Activated T-helper 9 cell treated with anti-CD3 and anti-CD28 coated beads, Interleukin-2, amount 50 U/mL, for 16 hours (primary cell): Measurements from ENCODE around the gene RXFP1.
A peak's percentile ranks its signal among the peaks of the same experiment; 100 is the strongest.

Experiments used
- DNase-seq: peaks from one replicate; pipeline ENCODE4 v3.0.0-alpha.2; 2020; ENCODE audit warnings: low read depth

The RXFP1 gene

DNA sequence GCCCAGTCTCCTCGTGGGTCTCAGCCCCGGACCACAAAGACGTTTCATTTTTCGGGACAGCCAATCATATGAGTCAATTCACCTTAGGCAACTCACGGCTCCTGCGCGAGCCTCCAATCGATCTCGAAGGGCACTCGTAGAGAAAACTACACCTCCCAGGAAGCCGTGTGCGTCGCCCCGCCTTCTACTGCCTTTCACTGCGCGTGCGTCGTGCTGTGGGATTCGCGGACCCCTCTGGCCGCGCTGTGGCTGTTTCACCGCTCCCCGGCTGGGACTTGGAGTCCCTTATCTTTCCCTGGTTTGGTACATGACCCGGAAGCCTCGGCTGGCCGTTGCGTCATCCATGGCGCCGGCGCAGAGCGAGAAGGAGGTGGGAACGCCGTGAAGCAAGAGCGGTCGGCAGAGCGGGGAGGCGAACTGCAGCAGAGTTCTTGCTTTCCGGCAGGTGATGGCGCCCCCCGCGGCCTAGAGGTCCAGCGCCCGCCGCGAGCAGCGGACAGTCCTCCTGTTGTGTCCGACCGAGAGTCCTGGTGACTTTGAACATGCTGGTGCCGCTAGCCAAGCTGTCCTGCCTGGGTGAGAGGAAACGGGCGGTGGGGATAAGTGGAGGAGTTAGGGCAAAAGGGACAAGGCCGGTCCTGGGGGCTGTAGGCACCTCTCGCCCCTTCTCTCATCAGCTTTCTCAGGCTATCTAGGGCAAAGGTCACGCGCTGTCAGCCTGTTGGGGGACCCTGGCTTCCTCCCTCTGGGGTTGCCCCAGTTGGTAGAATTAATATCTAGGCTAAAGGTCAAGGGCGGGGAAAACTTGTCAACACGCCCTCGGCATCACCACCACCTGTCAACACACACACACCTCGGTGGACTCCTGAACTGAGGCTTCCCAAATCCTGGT is 150.5 kb downstream of the RXFP1 start, which contains the start of gene ETFDH:
TSS of gene ETFDH (plus strand) at position 382 of the 892 bp plus-strand sequence. CDS start at position 543, 161 bp downstream.
- DNase-seq = peak; percentile 98

DNA sequence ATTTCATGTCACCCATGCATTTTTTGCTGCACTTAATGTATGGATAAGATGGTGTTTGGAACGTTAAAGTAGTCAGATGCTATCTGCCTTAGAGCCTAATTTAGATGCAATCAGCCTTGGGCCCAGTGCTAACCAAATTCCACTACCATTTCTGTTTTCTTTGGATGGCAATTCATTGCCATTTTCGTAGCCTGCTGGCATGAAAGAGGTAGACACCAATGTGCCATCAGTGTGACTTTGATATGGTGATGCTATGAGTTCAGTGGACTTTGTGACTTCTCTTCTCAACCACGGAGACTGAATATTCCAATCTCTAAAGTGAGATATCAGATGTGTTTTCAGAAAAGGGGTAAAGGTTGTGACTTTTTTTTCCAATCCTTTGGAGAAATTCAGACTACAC is 152.0 kb downstream of the RXFP1 start:
- DNase-seq = no peak

DNA sequence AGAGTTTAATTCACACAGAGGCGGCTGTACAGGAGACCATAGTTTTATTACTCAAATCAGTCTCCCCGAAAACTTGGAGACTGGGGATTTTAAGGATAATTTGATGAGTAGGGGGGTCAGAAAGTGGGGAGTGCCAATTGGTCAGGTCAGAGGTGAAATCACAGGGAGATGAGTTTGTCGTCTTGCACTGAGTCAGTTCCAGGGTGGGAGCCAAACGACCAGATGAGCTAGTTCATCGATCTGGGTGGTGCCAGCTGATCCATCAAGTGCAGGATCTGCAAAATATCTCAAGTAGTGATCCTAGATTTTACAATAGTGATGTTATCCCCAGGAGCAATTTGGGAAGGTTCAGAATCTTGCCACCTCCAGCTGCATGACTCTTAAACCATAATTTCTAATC is 154.4 kb downstream of the RXFP1 start:
- no peak for DNase-seq

DNA sequence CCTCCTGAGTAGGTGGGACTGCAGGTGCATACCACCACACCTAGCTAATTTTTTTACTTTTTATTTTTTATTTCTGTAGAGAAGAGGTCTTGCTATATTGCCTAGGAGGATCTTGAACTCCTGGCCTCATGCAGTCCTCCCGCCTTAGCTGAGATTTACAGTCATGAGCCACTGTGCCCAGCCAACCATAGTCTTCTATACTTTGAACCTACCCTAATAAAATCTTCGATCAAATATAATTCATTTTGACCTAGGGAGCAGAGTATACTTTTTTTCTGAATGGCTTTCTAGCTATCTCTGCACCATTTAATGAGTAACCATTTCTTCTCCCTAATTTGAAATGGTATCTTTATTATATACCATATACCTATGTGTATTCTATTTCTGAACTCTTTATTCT is 157.1 kb downstream of the RXFP1 start:
- DNase-seq = no peak

DNA sequence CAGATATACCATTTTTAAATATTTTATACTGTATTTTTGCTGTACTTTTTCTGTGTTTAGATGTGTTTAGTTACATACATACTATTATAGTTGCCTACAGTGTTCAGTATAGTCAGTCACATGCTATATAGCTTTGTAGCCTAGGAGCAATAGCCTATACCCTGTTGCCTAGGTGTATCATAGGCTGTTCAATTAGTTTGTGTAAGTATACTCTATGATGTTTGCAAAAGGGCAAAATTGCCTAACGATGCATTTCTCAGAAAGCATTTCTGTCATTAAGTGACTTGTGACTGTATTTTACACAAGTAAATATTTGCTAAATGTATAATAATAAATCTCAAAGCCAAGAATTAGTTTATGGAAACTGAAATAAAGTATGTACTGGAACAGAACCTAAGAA is 159.9 kb downstream of the RXFP1 start:
- no peak for DNase-seq

DNA sequence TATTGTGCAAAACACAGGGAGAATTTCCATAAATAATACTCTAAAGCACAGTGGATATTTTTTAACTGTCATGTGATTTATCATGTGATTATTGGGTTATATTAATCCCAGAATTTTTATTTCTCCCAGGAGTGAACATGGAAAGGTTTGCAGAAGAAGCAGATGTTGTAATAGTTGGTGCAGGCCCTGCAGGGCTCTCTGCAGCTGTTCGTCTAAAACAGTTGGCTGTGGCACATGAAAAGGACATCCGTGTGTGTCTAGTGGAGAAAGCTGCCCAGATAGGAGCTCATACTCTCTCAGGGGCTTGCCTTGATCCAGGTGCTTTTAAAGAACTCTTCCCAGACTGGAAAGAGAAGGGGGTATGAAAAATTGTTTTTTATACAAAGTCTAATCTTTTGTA is 160.4 kb downstream of the RXFP1 start:
- no peak for DNase-seq

DNA sequence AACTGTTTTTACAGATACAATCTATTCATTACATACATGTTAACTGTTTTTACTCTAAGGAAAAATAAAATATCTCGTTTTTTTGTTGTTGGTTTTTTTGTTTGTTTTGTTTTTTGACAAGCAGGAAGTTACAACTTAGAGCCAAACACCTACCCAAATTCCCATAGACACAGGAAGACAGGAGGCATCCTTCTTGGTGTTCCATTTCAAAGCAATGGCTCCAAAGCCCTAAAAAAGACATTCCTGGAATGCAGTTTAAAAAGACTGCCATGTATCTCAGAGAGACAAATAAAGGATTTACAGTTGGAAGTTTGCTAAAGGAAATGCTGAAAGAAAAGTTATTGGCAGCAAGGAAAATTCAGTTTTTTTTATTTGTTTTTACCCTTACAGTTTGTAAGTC is 167.1 kb downstream of the RXFP1 start:
- no peak for DNase-seq
